Measurements from ENCODE around the gene IMMT.
A peak's percentile ranks its signal among the peaks of the same experiment; 100 is the strongest.

DNA sequence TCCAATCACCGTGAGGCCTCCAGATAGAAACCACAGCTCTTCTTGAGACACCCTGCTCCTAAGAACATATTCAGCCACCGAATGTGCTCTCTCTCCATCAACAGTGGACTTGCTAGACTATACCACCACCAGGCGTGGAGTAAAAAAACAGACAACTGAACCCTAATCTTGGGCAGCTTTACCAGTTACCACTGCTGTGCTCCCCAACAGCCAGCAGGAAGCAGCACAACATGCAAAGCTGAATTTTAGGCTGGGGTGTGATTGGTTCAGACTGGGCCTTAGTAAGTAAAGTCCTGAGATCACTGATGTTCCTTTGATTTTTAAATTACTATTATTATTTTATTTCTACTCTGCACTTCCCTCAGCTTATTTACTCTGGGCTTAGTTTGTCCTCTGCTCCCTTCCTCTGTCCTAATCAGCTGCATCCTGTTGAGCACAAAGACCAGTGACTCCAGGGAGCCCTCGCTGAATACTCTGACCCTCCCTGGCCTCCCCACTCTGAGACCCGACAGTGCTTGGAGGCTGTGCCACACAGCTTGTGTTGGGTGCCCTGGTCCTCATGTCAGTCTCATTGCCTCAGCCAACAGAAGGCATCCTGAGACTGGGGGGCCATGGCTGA is 25.9 kb upstream of the IMMT start:
- TF ChIP-seq POLR2AphosphoS5 (IDR thresholded peaks at IDR 0.05; ENCODE audit: low read depth, low read length) (no peak), POLR2A (IDR thresholded peaks at IDR 0.05; ENCODE audit: control extremely low read depth in 1 of 2, low read depth in 2 of 2, low read length in 2 of 2) (no peak), TAF1 (IDR thresholded peaks at IDR 0.05; ENCODE audit: low read depth, low read length) (no peak), MAFK (IDR thresholded peaks at IDR 0.05; ENCODE audit: low read depth, low read length) (no peak), SRF (IDR thresholded peaks at IDR 0.05; ENCODE audit: low read depth, low read length) (no peak), SUZ12 (IDR thresholded peaks at IDR 0.05; ENCODE audit: low read length) (no peak), RAD21 (IDR thresholded peaks at IDR 0.05 in 1 of 2, conservative IDR thresholded peaks at IDR 0.05 in 1 of 2; ENCODE audit: low read depth in 2 of 2, low read length in 2 of 2) (peak; percentile 81 to 89), EZH2 (IDR thresholded peaks at IDR 0.05; ENCODE audit: low read depth, low read length, severe bottlenecking) (no peak), CEBPB (IDR thresholded peaks at IDR 0.05; ENCODE audit: low read depth, low read length) (no peak), EP300 (IDR thresholded peaks at IDR 0.05; ENCODE audit: borderline replicate concordance in 1 of 2, low read depth in 2 of 2, low read length in 2 of 2) (no peak), RFX5 (IDR thresholded peaks at IDR 0.05; ENCODE audit: borderline replicate concordance, low read depth, low read length) (no peak)
- TF ChIP-seq, protein P1, sequence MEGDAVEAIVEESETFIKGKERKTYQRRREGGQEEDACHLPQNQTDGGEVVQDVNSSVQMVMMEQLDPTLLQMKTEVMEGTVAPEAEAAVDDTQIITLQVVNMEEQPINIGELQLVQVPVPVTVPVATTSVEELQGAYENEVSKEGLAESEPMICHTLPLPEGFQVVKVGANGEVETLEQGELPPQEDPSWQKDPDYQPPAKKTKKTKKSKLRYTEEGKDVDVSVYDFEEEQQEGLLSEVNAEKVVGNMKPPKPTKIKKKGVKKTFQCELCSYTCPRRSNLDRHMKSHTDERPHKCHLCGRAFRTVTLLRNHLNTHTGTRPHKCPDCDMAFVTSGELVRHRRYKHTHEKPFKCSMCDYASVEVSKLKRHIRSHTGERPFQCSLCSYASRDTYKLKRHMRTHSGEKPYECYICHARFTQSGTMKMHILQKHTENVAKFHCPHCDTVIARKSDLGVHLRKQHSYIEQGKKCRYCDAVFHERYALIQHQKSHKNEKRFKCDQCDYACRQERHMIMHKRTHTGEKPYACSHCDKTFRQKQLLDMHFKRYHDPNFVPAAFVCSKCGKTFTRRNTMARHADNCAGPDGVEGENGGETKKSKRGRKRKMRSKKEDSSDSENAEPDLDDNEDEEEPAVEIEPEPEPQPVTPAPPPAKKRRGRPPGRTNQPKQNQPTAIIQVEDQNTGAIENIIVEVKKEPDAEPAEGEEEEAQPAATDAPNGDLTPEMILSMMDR (IDR thresholded peaks at IDR 0.05; ENCODE audit: control extremely low read depth in 1 of 3, insufficient read depth in 1 of 3, low read depth in 1 of 3, low read length in 3 of 3): peak; percentile 79 to 87 (median 84)
- TF ChIP-seq, protein P2, sequence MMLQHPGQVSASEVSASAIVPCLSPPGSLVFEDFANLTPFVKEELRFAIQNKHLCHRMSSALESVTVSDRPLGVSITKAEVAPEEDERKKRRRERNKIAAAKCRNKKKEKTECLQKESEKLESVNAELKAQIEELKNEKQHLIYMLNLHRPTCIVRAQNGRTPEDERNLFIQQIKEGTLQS (IDR thresholded peaks at IDR 0.05; ENCODE audit: insufficient read depth, low read depth, low read length): no peak
- TF ChIP-seq, protein P3, sequence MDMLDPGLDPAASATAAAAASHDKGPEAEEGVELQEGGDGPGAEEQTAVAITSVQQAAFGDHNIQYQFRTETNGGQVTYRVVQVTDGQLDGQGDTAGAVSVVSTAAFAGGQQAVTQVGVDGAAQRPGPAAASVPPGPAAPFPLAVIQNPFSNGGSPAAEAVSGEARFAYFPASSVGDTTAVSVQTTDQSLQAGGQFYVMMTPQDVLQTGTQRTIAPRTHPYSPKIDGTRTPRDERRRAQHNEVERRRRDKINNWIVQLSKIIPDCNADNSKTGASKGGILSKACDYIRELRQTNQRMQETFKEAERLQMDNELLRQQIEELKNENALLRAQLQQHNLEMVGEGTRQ (IDR thresholded peaks at IDR 0.05; ENCODE audit: low read length): no peak

All from H1 (cell line).